NT2/D1 (cell line): ENCODE data around the gene PVALB.

Experiments used
- DNase-seq: peaks from one replicate; pipeline ENCODE4 v3.0.0-alpha.2; 2011; ENCODE audit warnings: low read depth, low spot score
- H3K27me3 ChIP-seq: 2 replicates; pipeline ENCODE4 v1.6.0; 2011; ENCODE audit warnings: mild to moderate bottlenecking; ENCODE audit not compliant: insufficient read length, insufficient read depth
- H3K36me3 ChIP-seq: 2 replicates; pipeline ENCODE4 v1.6.1; 2011; ENCODE audit warnings: mild to moderate bottlenecking, low read length, mixed read lengths; ENCODE audit not compliant: insufficient read depth, insufficient read length
- H3K4me1 ChIP-seq: 2 replicates; pipeline ENCODE4 v1.5.1; 2011; ENCODE audit not compliant: insufficient read depth, insufficient read length
- H3K4me3 ChIP-seq: 2 replicates; pipeline ENCODE4 v1.5.1; 2011; ENCODE audit warnings: low read depth; ENCODE audit not compliant: insufficient read length
- H3K9ac ChIP-seq: 2 replicates; pipeline ENCODE4 v1.6.0; 2011; ENCODE audit warnings: low read depth; ENCODE audit not compliant: insufficient read length
- H3K9me3 ChIP-seq: 2 replicates; pipeline ENCODE4 v1.5.1; 2011; ENCODE audit warnings: mild to moderate bottlenecking, low read length; ENCODE audit not compliant: insufficient read depth
- SUZ12 ChIP-seq: IDR thresholded peaks from 2 replicates; pipeline ENCODE4 v1.6.1; 2011; ENCODE audit not compliant: insufficient read length, insufficient read depth; ENCODE audit errors: extremely low read depth
- YY1 ChIP-seq: IDR thresholded peaks from 2 replicates; pipeline ENCODE4 v1.6.1; 2011; ENCODE audit not compliant: insufficient read length, insufficient read depth
- ZNF274 ChIP-seq: IDR thresholded peaks from 2 replicates; pipeline ENCODE4 v1.6.1; 2011; ENCODE audit warnings: mild to moderate bottlenecking, low read depth, low read length

Gene PVALB

DNA sequence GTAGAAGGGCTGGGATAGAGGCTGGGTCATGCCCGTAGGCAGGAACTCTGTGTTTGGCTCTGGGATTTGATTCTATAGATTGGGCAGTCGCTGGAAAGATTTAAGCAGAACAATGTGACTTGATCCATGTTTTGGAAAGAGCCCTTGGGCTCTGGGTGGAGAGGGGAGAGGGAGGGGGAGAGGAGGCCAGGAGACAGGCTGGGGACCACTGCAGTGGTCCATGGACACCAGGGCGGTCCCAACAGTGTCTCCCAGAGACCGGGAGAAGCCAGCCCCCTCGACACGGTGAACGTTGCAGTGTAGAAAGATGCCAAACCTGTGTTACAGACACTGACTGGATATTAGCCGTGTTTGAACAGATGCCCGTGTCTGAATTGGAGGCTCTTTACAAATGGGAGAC lies 19.5 kb downstream of the PVALB start:
- Histone ChIP-seq H3K4me3 (no peak overlapping the region), H3K4me1 (peaks cover 8% of the 10 kb centered on the region), H3K9me3 (no peaks in the 10 kb centered on the region), H3K27me3 (no peaks in the 10 kb centered on the region), H3K36me3 (no peaks in the 10 kb centered on the region), H3K9ac (no peak overlapping the region)
- no peak for TF ChIP-seq SUZ12
- TF ChIP-seq ZNF274: no peak
- no peak for TF ChIP-seq YY1
- DNase-seq: peak; percentile 27

DNA sequence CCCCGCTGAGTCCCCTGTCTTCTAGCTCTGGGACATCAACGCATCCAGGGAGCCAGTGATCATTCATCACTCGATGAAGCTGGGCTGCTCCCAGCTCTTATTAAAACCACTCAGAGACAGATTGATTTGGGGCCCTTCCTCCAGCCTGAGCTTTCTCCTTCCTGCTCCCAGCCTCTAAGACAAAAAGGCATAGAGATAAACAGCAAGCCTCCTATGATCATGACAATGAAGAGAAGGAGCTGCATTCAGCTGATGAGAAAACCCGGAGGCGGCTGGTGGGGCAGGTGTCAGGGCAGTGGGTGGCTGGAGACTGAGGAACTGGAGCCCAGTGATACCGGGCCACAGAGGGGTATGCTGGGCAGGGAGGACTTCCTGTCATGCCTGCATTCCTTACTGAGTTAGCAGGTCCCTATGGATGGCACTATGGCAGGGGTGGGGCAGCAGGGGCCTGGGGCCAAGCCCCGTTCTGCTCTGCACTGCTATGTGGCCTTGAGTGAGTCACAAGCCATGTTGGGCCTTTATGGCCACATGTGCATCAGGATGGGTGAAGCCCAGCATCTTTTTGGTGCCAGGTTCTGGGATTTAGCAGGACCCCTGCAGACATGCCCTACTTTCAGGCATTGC lies 20.2 kb downstream of the PVALB start:
- Histone ChIP-seq H3K4me1 (peaks cover 8% of the 10 kb centered on the region), H3K27me3 (no peaks in the 10 kb centered on the region), H3K9me3 (no peaks in the 10 kb centered on the region), H3K4me3 (no peak overlapping the region), H3K9ac (no peak overlapping the region), H3K36me3 (no peaks in the 10 kb centered on the region)
- peak; percentile 36 for DNase-seq
- TF ChIP-seq ZNF274: no peak
- no peak for TF ChIP-seq SUZ12
- TF ChIP-seq YY1: no peak

DNA sequence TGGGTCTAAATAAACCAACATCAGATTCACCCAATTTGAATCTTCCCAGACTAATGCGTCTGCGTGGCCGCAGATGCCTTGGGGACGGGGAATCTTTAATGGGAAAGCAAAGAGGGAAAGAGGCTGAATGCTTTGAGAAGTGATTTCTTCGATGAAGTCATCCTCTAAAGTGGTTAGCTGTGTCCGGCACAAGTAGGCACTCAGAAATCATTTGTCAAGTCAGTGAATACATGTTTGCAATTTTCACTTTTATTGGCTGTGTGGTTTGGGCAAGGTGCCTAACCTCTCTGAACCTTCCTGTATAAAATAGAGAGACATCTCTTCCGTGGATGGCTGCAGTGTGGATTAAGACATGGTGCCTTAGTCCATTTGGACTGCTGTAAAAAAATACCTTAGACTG lies 21.2 kb downstream of the PVALB start:
- TF ChIP-seq ZNF274: no peak
- TF ChIP-seq SUZ12: no peak
- no peaks in the 10 kb centered on the region for H3K36me3 ChIP-seq
- peaks cover 8% of the 10 kb centered on the region for H3K4me1 ChIP-seq
- H3K9ac ChIP-seq: no peak overlapping the region
- no peaks in the 10 kb centered on the region for H3K9me3 ChIP-seq
- no peak for DNase-seq
- no peaks in the 10 kb centered on the region for H3K27me3 ChIP-seq
- H3K4me3 ChIP-seq: no peak overlapping the region

DNA sequence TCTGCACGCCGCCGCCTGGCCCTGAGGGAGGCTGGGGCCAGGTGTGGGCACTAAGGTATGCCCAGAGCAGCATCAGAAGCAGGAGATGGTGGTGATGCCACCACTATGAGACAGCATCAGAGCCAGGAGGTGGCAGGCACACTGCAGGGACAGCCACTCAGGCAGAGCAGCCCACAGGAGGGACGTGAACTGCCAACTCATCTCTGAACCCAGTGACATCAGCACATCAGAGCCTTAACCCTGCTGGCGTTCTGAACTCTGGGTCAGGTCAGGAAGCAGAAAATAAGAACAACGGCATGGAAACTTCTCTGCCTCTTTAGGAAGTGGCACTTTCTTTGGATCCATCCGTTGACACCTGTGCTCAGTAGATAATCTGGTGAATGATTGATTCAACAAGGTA lies 26.2 kb downstream of the PVALB start:
- Histone ChIP-seq H3K4me1 (peaks cover 7% of the 10 kb centered on the region), H3K9ac (no peak overlapping the region), H3K4me3 (no peak overlapping the region), H3K27me3 (no peaks in the 10 kb centered on the region), H3K36me3 (no peaks in the 10 kb centered on the region), H3K9me3 (no peaks in the 10 kb centered on the region)
- no peak for DNase-seq
- TF ChIP-seq SUZ12: no peak
- no peak for TF ChIP-seq YY1
- TF ChIP-seq ZNF274: no peak

DNA sequence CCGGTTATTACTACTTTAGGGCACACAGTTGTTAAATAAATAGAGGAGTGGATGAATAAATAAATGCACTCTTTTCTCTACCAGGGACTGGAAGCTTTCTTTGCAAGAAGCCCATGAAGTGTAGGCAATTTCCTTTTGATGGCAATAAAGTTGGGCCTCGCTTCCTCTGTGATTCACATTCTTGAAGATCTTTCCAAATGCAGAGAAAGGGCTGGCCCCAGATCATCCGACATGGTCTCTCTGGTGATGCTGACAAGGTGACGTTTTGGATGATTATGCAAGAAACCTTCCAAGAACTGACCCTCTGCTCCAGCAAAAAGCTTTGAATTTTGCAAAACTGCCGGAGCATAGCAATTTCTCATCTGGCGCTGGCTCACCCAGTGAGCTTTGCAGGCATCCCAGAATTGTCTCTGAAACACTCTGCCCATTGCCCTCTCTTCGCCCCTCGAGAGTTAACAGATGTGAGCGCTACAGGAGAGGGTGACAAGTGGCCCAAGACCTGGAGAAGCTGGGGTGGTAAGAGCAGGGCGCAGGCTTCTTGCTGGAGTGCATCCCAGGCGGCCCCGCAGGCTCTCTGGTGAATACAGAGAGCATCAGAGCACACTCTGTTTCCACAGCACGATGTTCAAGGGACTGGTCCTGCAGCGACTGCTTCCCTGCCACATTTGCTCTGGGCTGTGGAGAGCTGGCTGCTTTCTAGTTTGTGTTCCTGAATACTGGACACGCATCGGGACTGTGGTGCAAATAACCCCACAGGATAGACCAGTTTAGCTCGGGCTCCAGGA lies 29.4 kb downstream of the PVALB start:
- Histone ChIP-seq H3K27me3 (no peaks in the 10 kb centered on the region), H3K9ac (no peak overlapping the region)
- no peak for DNase-seq

DNA sequence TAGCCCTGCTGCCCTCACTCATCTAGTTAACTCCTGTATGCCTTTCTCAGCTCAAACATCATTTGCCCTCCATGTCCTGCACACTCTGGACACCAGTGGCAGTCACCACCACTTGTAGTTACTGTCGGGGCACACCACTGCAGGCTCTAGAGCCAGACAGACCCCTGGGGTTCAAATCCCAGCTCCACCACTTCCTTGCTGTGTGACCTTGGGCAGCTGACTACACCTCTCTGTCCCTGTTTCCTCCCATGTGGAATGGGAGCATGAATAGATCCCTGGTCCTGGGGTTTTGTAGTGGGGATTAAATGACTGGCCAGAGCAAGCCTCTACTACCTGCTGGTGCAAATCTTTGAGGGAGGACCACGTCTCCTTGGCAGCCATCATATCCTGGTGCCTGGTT lies 33.1 kb downstream of the PVALB start:
- TF ChIP-seq ZNF274 (no peak), YY1 (no peak)
- Histone ChIP-seq H3K27me3 (peaks cover 3% of the 10 kb centered on the region), H3K36me3 (no peaks in the 10 kb centered on the region), H3K9ac (no peak overlapping the region), H3K4me3 (no peak overlapping the region), H3K9me3 (peaks cover 14% of the 10 kb centered on the region), H3K4me1 (peaks cover 10% of the 10 kb centered on the region)
- DNase-seq: no peak

More for the DNA sequence above, 29.4 kb downstream of the PVALB start:
- no peaks in the 10 kb centered on the region for H3K36me3 ChIP-seq
- H3K9me3 ChIP-seq: no peaks in the 10 kb centered on the region
- H3K4me3 ChIP-seq: no peak overlapping the region
- TF ChIP-seq ZNF274 (no peak), YY1 (no peak), SUZ12 (no peak)
- H3K4me1 ChIP-seq: peaks cover 7% of the 10 kb centered on the region
